Smooth muscle cell (in vitro differentiated cells): ENCODE results near the gene SLC39A2. TPM values are rescaled to one million over a fixed set of nuclear protein-coding genes. Genes with fewer than 3 reads are reported as not detected.

Source experiments
- DNase-seq: peaks from one replicate; lab custom pipeline; 2025; ENCODE audit not compliant: unreplicated experiment; lab: John Stamatoyannopoulos, UW
- H2AFZ ChIP-seq: fragments of 200-600 bp; sonication (generic); 2 replicates; pipeline ENCODE4 v1.6.0; 2016; ENCODE audit warnings: antibody characterized with exemption, low read depth, mild to moderate bottlenecking
- H3F3A ChIP-seq: fragments of 200-600 bp; sonication (generic); 2 replicates; pipeline ENCODE4 v1.6.0; 2017; ENCODE audit warnings: antibody characterized with exemption, low read depth
- H3K27ac ChIP-seq: fragments of 200-600 bp; sonication (generic); 2 replicates; pipeline ENCODE4 v1.5.1; 2016; ENCODE audit warnings: low read depth, mild to moderate bottlenecking
- H3K27me3 ChIP-seq: fragments of 200-600 bp; sonication (generic); 2 replicates; pipeline ENCODE4 v1.6.1; 2016; ENCODE audit warnings: low read depth, mild to moderate bottlenecking
- H3K36me3 ChIP-seq: fragments of 200-600 bp; sonication (generic); 2 replicates; pipeline ENCODE4 v1.5.1; 2016; ENCODE audit warnings: low read depth
- H3K4me1 ChIP-seq: fragments of 200-600 bp; sonication (generic); 2 replicates; pipeline ENCODE4 v1.5.1; 2016; ENCODE audit warnings: low read depth
- H3K4me2 ChIP-seq: fragments of 200-600 bp; sonication (generic); 2 replicates; pipeline ENCODE4 v1.6.0; 2016; ENCODE audit warnings: mild to moderate bottlenecking
- H3K4me3 ChIP-seq: fragments of 200-600 bp; sonication (generic); 2 replicates; pipeline ENCODE4 v1.5.1; 2016; ENCODE audit warnings: mild to moderate bottlenecking
- H3K79me2 ChIP-seq: fragments of 200-600 bp; sonication (generic); 2 replicates; pipeline ENCODE4 v1.6.0; 2016; ENCODE audit warnings: low read depth, mild to moderate bottlenecking
- H3K9ac ChIP-seq: fragments of 200-600 bp; sonication (generic); 2 replicates; pipeline ENCODE4 v1.6.0; 2016; ENCODE audit warnings: low read depth
- H3K9me3 ChIP-seq: fragments of 200-600 bp; sonication (generic); replicated peaks from 2 replicates; pipeline ENCODE4 v1.5.1; 2016; ENCODE audit warnings: low read depth
- H4K20me1 ChIP-seq: fragments of 200-600 bp; sonication (generic); 2 replicates; pipeline ENCODE4 v1.6.0; 2016; ENCODE audit warnings: low read depth
- WGBS: methylation state at CpG from one replicate; pipeline ENCODE4 v1.1.7; 2016; ENCODE audit warnings: low lambda C conversion rate; 5-methylcytosine and 5-hydroxymethylcytosine counted together
- polyA plus RNA-seq: library from polyadenylated mRNA; unstranded; fragments of >200 nt; fragmentation: Nextera tagmentation; extraction: Ambion mirVana; gene quantifications from 2 replicates; pipeline ENCODE4 v1.2.1, GENCODE V29; 2016
- total RNA-seq: library from RNA; depleted of rRNA; stranded (reverse); fragments of >200 nt; gene quantifications from 2 replicates; pipeline ENCODE4 v1.2.3, GENCODE V29; 2014
- TF ChIP-seq, protein P1 (sequence below): fragments of 200-600 bp; sonication (generic); IDR thresholded peaks from 2 replicates; pipeline ENCODE4 v1.5.1; 2017; ENCODE audit warnings: borderline replicate concordance, mild to moderate bottlenecking, antibody characterized with exemption; ENCODE audit not compliant: insufficient read depth, poor library complexity, severe bottlenecking

Gene SLC39A2
- total and polyA plus RNA-seq, 2 experiments from 2014 or later = 9.1 to 18.7 TPM

- 92% methylated on average over 7 of the region's 7 CpGs for WGBS
- no peak overlapping the region for H3K4me2 ChIP-seq
- H3K9me3 ChIP-seq = no peaks in the 10 kb centered on the region
- TF ChIP-seq, protein P1, sequence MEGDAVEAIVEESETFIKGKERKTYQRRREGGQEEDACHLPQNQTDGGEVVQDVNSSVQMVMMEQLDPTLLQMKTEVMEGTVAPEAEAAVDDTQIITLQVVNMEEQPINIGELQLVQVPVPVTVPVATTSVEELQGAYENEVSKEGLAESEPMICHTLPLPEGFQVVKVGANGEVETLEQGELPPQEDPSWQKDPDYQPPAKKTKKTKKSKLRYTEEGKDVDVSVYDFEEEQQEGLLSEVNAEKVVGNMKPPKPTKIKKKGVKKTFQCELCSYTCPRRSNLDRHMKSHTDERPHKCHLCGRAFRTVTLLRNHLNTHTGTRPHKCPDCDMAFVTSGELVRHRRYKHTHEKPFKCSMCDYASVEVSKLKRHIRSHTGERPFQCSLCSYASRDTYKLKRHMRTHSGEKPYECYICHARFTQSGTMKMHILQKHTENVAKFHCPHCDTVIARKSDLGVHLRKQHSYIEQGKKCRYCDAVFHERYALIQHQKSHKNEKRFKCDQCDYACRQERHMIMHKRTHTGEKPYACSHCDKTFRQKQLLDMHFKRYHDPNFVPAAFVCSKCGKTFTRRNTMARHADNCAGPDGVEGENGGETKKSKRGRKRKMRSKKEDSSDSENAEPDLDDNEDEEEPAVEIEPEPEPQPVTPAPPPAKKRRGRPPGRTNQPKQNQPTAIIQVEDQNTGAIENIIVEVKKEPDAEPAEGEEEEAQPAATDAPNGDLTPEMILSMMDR = no peak
- H3K9ac ChIP-seq = no peak overlapping the region
- H3K4me1 ChIP-seq = peaks cover 4% of the 10 kb centered on the region
- DNase-seq = no peak
- no peaks in the 10 kb centered on the region for H3K27me3 ChIP-seq
- H2AFZ ChIP-seq = no peak overlapping the region
- H3K27ac ChIP-seq = no peak overlapping the region
- H3K36me3 ChIP-seq = no peaks in the 10 kb centered on the region
- H4K20me1 ChIP-seq = no peaks in the 10 kb centered on the region
- no peak overlapping the region for H3K4me3 ChIP-seq
- no peaks in the 10 kb centered on the region for H3K79me2 ChIP-seq
- H3F3A ChIP-seq = no peaks in the 10 kb centered on the region
Measured at GRCh38 chr14:21036751-21037150, 37.7 kb downstream of the SLC39A2 start.

GRCh38 chr14:21037156-21037555 lies 38.1 kb downstream of the SLC39A2 start:
- no peaks in the 10 kb centered on the region for H3F3A ChIP-seq
- TF ChIP-seq, protein P1 = no peak
- 78% methylated on average over 3 of the region's 3 CpGs for WGBS

DNA sequence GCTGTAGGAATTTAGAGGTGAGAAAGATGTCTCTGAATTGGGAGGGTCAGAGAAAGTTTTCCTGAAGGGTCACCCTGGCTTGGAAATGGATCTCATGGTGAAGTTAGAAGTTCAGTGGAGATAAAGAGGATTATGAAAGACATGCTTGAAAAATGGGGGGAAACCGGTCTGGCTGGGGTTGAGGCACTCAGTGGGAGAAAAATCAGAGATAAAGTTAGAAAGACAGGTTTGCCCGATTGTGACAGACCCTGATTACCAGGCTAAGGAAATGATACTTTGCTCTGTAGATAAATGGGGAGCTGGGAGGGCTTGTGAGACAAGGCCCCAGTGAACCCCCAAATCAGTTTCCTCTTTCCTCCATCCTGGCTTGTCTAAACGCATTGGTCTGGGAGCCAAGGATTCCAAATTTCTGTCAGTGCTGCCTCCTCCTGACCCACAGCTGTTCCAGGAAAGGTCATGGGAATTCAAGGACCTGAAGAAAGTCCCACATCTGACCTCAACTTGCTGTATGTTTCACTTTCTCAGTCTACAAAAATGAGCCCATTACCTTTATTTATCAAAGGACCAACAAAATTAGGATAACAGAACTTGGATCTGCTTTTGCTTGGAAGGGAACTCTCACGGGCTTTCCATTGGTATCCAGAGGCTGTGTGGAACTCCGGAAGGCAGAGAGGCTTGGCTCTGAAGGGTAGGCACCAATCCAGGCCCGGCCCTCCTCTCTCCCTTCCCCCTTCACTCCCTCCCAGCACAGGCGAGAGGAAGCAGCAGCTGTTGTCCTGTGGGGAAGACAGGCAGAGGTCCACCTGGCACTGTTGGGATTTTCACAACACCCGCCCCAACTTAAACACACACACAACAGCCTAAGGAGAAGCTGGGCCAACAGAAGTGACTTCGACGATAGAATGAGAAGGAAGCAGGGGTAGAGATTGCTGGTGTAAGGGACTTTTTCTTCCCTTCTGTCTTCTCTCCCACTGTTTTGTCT lies 39.6 kb downstream of the SLC39A2 start:
- Histone ChIP-seq H4K20me1 (no peaks in the 10 kb centered on the region), H3K79me2 (no peaks in the 10 kb centered on the region), H3K9ac (no peak overlapping the region), H3K9me3 (no peaks in the 10 kb centered on the region), H3K4me1 (peaks cover 4% of the 10 kb centered on the region), H3K27ac (no peak overlapping the region), H3K36me3 (no peaks in the 10 kb centered on the region), H3K4me3 (no peak overlapping the region), H3F3A (no peaks in the 10 kb centered on the region), H3K27me3 (no peaks in the 10 kb centered on the region), H3K4me2 (peak overlapping the region; percentile 68), H2AFZ (peak overlapping the region; percentile 89)
- 42% methylated on average over 10 of the region's 10 CpGs for WGBS
- TF ChIP-seq, protein P1 = no peak
- DNase-seq = no peak

More at GRCh38 chr14:21037156-21037555, 38.1 kb downstream of the SLC39A2 start:
- H2AFZ ChIP-seq = no peak overlapping the region
- H3K27ac ChIP-seq = no peak overlapping the region
- H3K79me2 ChIP-seq = no peaks in the 10 kb centered on the region
- peaks cover 4% of the 10 kb centered on the region for H3K4me1 ChIP-seq
- no peaks in the 10 kb centered on the region for H3K9me3 ChIP-seq
- no peak for DNase-seq
- H4K20me1 ChIP-seq = no peaks in the 10 kb centered on the region
- no peak overlapping the region for H3K4me2 ChIP-seq
- no peaks in the 10 kb centered on the region for H3K36me3 ChIP-seq
- H3K27me3 ChIP-seq = no peaks in the 10 kb centered on the region
- H3K9ac ChIP-seq = no peak overlapping the region
- no peak overlapping the region for H3K4me3 ChIP-seq
